Measurements from ENCODE around the gene GNL3L.
"Not testable (repeated sequence)": the region's sequence is repeated elsewhere in the genome, so short reads cannot be mapped to it uniquely, and the experiment has no call there.

The GNL3L gene

GRCh38 chrX:54551801-54552200 is 21.8 kb downstream of the GNL3L start:
- in situ Hi-C loops (cut with HindIII; ENCODE audit: low sequenced_read_pairs), result no loop called here

- in situ Hi-C loops (cut with HindIII; ENCODE audit: low sequenced_read_pairs), result not testable (repeated sequence)
These were observed 25.0 kb downstream of the GNL3L start for GRCh38 chrX:54555006-54555405.

GRCh38 chrX:54560411-54560810 is 30.4 kb downstream of the GNL3L start:
- in situ Hi-C loops (cut with HindIII; ENCODE audit: low sequenced_read_pairs), result no loop called here

GRCh38 chrX:54561622-54562021 is 31.6 kb downstream of the GNL3L start:
- in situ Hi-C loops (cut with HindIII; ENCODE audit: low sequenced_read_pairs), result no loop called here

- in situ Hi-C loops (cut with HindIII; ENCODE audit: low sequenced_read_pairs), result no loop called here
These were observed 34.9 kb downstream of the GNL3L start for GRCh38 chrX:54564936-54565335.

GRCh38 chrX:54570332-54570731 is 40.3 kb downstream of the GNL3L start:
- in situ Hi-C loops (cut with HindIII; ENCODE audit: low sequenced_read_pairs), result no loop called here

GRCh38 chrX:54572641-54573040 is 42.6 kb downstream of the GNL3L start:
- in situ Hi-C loops (cut with HindIII; ENCODE audit: low sequenced_read_pairs), result not testable (repeated sequence)

GRCh38 chrX:54597728-54598127 is 67.7 kb downstream of the GNL3L start:
- in situ Hi-C loops (cut with HindIII; ENCODE audit: low sequenced_read_pairs), result no loop called here

GRCh38 chrX:54602563-54602962 is 72.5 kb downstream of the GNL3L start:
- in situ Hi-C loops (cut with HindIII; ENCODE audit: low sequenced_read_pairs), result no loop called here

Data from endothelial cell of hepatic sinusoid (primary cell).